Vagina (tissue), 2 donors: ENCODE results near the gene OAT.

Experiments used
- CTCF ChIP-seq, 3 experiments: fragments of 450-650 bp in 2 of 3; fragments of 200-600 bp in 1 of 3; sonication (generic) in 1 of 3; IDR thresholded peaks; one replicate each; pipeline ENCODE4 v1.5.1; 2017 to 2019; ENCODE audit warnings: antibody characterized with exemption in 3 of 3, mild to moderate bottlenecking in 2 of 3, moderate library complexity in 2 of 3
- POLR2A ChIP-seq, 2 donors: fragments of 450-650 bp; IDR thresholded peaks; one replicate each; pipeline ENCODE4 v1.6.1; 2017; ENCODE audit warnings: antibody characterized with exemption in 2 of 2, mild to moderate bottlenecking in 2 of 2, moderate library complexity in 2 of 2

- TF ChIP-seq CTCF (IDR thresholded peaks at IDR 0.05), result no peak
- no peak for TF ChIP-seq POLR2A (IDR thresholded peaks at IDR 0.05)
Observed at GRCh38 chr10:124464028-124464965, 45.6 kb upstream of the OAT start.
